Skin of body (tissue), 2 donors: Measurements from ENCODE around the gene PID1. TPM values are rescaled to one million over a fixed set of nuclear protein-coding genes. Genes with fewer than 3 reads are reported as not detected.

Experiments
- DNase-seq: peaks from one replicate; lab custom pipeline; 2025; lab: John Stamatoyannopoulos, UW
- total RNA-seq: library from RNA; depleted of rRNA; stranded (reverse); fragments of >200 nt; gene quantifications from one replicate; pipeline ENCODE4 v1.2.3, GENCODE V29; 2014

Gene PID1
- total RNA-seq, 1 donor from 2014 or later: 17.5 TPM

DNA sequence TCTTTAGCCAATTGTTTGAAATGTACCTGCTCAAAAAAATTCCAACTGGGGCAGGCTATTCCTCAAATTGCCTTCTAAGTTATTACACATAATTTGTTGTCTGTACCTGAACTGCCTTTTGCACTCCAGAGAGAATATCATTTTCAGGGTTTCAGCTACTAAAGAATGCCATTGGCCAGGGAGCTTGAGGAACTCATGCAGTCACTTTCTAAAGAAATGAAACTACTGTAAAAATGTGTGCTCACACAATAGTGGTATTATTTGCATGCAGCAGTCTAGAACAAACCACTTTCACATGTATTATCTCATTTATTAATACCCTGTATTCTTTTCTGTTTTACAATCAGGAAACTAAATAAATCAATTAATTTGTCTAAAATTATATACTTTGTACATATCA lies 152.2 kb downstream of the PID1 start:
- no peak for DNase-seq

DNA sequence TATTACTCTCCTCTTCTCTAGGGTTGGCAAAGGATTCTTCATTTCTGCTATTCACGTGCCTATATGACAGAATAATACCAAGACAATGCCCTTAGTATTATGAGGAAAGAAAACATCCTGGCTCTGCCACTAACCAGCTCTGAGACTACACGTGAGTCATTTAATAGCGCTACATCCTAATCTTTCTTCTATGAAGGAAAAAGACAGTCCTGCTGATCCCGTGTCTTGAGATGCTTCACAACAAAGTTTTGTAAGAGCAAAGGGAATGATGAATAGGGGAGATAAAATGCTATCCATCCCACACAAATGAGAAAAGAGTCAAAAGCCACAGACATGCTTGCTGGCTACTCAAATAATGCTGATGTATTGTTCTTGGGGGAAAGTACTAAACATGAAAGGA lies 152.8 kb downstream of the PID1 start:
- no peak for DNase-seq

DNA sequence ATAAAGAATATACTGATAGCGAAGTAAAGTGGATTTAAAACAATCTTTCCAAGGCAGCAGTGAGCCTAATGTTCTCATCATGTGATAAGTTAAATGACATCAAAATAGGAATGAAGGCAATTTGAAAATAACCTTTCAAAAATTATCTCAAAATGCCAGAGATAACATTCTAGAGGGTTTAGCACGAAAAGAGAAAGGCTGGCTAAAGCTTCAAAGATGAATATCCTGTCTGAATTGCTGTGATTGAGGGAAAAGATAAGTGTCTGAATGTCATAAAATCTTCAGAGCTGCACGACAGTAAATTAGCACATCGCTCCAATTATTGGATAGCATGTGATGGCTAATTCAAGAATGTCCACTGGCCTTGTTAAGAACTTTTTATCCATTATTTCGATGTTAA lies 159.3 kb downstream of the PID1 start:
- no peak for DNase-seq

DNA sequence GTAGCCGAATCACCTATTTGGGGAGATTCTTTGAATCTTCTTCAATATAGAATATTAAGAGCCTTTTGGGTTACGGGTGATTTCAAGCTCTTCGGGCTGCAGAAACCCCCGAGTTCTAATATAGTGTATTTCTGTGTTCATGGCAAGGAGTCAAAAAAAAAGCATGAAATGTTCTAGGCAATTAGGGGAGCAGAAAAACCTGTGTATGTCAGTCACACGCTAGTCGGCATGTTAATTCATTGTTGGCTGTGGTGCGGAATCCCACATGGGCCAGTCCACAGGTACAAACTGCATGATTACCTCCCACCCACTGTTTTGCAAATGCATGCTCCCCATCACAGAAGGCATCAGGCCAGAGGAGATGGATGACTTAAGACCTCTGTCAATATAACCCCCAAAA lies 161.9 kb downstream of the PID1 start:
- DNase-seq: no peak

DNA sequence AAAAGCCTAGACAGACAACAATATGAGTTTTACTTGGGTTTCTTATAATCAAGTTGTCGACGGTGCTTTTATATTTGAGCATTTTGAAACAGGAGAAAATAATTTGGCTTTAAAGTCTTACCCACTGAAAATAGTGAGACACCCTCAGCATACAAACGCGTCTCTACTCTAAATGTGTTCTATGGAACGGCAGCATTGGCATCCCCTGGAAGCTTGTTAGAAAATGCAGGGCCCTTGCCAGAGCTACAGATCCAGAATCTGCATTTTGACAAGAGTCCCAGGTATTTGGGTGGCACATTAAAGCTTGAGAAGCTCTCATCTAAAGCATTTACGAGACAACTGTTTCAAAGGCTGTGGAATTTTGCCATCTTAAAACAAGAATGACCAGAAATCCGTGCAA lies 163.5 kb downstream of the PID1 start:
- DNase-seq: no peak

DNA sequence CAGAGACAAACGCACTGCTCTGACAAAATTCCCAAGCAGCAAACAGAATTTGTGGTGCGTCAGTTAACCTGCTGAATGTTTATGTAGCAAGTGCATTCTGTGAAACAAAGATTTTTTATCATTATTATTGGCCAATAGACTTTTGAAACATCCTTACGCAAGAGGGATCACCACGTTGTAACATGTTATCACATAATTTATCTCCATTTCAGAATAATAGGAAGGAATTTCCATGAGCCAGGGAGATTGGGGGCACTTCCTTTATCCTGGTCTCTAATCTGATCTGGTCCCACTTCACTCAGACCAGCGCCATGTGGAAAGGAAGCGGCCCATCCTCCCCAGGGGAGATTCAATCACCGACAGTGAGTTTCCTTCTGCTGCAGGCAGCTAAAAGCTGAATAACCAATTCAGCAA lies 166.1 kb downstream of the PID1 start:
- no peak for DNase-seq

DNA sequence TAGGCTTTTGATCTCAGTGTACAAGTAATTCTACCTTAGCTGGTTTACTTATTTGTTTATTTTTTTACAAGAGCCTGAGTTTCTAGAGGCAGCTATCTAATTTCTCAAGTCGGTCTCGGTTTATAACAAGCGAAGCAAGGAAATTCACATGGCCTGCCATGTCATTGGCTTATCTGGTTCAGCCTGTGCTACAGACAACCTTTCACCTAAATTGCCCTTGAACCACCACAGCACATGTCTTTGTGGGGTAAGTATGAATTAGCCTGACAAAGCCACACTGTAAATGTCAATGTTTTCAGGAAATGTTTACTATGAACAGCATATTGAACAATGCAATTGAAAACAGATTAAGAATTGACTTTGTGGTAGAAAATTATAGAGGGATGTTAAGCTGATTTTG lies 167.1 kb downstream of the PID1 start:
- DNase-seq: no peak

DNA sequence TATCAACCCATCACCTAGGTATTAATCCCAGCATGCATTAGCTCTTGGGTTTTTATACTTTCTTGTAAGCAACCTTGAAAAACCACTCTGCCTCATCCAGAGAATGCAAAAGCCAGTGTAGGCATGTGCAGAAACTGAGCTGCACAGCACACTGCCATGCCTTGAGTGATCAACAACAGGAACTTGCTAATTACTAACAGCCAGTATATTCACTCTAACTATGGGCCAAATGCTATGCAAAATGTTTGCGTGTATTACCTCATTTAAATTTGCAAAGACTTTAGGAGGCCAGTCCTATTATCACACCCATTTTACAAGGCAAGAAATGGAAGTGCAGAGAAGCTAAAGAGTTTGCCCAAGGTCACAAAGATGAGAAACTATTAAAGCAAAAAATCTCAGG lies 169.8 kb downstream of the PID1 start:
- DNase-seq: no peak

DNA sequence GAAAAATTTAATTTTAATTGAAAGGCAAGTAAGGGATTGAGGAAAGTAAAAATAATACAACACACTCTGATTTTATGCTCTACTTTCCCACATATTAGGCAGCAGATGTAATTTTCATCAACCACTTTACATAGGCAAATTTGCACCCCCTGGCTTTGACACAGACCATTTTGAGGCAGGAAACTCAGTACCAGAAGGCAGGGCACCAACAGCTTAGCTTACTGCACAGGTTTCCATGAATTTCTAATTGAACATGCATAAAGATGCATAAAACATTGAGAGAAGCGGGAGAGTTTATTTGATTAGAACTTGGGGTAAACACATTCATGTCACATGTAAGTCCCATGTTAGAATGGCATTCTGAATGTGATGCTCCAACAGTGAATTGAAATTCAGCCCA lies 171.9 kb downstream of the PID1 start:
- no peak for DNase-seq

DNA sequence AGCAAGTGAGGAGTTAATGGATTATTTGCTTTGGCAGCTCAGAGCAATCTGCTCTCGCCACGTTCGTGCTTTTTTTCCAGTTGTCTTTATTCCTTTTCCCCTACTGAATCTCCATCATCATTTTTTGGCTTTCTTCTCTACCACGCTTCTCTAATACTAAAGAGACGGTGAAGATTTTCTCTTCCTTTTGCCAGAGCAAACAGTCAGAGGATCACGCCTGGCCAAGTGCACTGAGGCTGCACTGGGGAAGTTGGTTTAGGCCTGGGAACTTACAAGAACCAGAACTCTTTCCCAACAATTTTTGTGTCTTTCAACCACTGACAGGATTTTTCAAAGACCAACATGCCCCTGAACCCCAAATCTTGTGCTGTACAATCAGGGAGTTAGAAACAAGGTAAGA lies 172.3 kb downstream of the PID1 start:
- no peak for DNase-seq

DNA sequence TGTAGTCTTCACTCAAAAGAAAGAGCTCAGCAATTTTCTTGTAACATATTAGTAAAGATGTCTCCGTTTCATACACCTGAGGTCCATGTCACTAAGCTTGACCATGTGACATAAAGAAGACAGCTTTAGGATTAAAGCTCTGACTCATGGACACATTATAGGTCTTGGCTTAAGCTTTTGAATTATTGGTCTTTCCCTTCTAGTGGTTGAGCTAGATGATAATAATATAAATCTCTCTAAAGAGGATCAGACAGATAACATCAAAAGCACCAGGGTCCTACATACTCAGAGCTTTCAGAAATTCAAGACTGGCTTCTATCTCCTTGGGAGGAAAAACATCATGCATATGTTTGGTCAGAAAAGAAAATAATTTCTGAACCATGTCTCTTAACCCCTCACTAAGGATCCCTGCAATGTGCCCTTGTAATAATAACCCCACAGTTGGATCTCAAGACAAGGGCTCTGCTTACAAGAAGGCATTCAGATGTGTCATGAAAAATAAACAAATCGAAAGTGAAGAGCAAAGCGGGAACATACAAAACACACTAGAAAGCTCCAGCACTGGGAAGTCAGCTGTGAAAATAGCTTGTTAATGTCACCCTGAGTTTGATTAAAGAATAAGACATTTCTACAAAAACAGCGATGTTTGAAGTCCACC lies 174.5 kb downstream of the PID1 start:
- DNase-seq: no peak

DNA sequence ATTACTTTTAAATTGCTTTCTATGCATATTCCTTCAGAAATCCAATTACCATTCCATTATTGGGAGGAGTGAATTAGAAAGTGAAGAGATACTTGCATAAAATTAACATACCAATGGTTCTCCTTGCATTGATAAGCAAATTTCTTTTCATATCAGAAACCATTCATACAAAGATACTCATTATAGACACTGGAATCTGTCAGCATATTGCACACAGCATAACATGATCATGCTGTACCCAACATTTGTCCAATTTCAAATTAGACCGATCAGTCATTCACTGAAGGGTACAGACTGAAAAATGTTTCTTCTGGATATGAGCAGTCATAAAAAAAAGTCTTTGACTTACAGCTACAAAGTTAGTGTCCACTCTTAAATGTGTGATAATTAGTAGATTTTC lies 175.6 kb downstream of the PID1 start:
- DNase-seq: no peak

DNA sequence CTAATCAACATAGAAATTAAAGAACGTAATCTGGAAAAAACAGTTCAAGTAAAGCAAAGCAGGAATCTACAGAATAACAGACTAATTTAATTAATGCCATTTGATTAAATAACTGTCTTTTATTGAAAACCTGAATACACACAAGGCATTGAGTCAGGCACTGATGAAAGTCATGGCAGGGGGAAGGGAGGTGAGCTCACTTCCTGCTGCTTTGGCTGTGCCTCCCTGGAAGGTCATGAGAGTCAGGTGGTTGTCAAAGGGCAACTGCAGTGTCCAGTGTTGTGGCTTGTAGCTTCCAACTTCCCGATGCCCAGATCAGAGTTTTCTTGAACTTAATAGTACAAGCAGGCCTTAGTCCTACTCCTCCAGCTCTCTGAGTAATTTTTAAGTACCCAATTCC lies 180.9 kb downstream of the PID1 start:
- DNase-seq: no peak

DNA sequence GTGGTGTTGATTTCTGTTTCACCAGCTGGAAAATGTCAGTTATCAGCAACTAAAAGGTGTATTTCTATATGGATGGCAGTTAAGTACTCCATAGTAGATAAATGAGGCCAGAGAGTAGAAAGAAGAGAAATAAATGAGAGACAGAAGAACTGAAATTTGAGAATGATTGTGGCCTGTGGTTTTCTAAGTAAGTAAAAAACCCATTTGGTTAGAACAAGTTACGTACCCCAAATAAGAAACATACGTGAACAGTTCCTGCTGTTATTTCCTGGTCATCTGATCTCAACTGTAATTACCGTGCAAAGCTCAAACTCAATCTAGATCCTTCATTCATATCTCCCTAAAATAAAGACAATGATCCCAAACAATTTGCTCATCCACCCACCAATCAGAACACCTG lies 181.3 kb downstream of the PID1 start:
- DNase-seq: peak; percentile 64

DNA sequence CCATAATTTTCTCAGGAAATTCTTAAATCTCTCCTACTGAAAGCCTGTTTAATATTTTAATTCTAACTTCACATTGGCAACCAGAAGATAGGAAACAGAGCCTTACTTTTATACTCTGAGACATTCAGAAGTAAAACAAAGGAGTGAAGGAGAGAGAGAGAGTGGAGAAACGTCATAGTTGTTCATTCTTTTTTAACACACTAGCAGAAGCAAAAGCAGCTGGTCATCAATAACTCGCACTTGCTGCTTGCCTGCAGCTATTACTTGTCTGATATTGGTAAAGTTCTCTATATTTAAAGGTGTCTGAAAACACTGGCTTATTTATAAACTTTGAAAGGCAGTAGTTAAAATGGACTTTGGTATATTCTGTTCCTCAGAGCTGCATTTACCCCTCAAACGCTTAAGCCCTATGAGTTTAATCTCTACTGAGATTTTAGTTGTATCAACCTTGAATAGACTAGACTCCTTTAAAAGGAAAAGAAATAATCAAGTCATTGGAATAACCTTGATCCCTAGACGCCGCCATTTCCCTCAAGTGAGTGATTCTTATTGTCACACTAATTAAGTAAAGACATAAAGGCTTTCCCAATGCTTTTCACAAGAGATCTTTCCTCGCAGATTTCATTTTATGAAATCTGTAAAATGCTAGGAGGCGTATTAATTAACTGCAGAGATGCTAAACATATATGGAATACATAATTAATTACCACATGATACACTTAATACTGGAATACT lies 182.0 kb downstream of the PID1 start:
- no peak for DNase-seq

DNA sequence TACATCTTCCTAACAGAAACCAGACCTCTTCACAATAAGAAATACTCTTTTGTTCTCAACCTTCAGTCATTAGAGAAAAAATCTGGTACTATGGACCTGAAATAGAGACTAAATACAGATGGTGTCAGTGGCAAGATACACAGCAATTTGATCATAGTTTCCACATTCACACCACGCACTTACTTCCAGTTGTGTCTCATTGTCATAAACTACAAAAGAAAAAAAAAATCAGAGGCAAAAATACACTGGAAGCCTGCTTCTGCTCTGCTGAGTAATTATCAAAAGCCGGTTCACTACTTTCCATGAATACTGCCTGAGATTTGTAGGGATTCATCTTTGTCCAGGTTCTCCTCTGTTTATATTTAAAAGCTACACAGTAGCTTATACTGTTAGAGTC lies 182.6 kb downstream of the PID1 start:
- peak; percentile 61 for DNase-seq

DNA sequence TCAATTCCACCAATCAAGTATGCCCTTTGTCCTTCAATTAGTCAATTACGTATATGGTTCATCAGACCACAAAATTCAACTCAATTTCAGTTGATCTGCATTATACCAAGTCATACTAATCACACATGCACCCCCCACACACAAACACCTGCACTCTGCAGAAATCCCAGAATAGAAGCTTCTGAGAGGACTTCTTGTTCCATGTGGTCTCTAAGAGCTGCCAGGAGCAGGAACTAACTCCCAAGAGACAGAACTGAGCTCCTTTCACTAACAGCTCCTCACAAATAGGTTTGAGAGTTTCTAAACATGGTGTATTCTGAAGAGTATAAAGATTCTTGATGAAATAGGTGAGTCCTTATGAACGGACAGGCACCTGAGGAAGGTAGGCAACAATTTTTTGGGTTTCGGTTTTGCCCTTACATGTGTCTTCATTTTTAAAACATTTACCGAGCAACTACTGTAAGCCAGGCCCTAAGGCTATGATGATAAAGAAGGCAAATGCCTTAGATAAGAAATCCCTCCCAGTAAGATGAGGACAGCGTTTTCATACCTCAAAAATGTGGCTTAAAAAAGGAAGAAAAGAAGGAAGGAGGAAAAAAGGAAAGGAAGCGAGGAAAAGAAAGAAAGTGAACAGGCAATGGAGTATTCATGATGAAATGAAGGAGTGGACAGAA lies 183.1 kb downstream of the PID1 start:
- DNase-seq: no peak

DNA sequence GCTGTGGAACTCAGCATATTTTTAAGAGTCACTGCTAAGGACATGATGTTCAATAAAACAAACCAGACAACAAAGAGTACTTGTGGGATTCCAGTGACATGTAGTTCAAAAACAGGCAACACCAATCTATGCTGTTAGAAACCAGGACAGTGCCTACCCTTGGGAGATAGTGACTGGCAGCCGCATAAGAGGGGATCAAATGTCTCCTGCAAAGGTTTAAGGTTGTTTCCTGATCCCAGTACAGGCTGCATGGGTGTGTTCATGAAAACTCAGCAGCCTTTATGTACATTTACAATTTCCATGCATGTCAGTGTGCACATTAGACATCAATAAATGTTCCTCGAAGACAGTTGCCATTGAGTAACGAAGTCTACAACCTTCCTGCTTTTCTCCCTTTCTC lies 183.8 kb downstream of the PID1 start:
- no peak for DNase-seq

DNA sequence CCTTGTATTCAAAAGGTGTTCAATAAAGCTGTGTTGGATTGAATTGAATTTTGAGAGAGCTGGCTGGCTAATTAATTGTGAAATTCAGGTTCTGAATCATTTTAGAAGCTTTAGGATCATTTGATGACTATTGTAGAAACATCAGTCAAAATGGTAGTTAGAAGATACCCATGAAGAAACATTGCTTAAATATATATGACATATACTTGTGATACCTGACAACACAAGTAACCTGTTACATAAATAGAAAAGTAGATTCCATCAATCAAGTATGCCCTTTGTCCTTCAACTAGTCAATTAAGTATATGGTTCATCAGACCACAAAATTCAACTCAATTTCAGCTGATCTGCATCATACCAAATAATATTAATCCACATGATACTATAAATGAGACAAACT lies 185.6 kb downstream of the PID1 start:
- DNase-seq: no peak

DNA sequence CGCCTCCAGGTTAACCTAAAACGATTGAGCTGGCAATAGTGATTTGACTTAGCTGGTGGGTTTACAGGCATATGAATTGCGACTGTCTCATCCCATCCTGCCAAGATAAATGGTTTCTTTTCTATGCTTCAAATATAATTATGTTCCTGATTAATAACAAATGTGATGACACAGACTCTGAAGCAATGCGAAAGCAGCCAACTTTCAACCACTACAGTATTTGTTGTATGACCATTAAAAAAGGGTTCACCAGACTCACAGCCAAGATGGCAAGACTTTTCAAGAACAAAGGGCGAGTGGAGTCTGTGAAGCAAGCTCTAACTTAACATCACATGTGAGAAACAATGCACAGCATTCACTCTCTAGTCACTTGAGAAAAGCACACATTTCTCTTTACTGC lies 186.6 kb downstream of the PID1 start:
- DNase-seq: peak; percentile 96

DNA sequence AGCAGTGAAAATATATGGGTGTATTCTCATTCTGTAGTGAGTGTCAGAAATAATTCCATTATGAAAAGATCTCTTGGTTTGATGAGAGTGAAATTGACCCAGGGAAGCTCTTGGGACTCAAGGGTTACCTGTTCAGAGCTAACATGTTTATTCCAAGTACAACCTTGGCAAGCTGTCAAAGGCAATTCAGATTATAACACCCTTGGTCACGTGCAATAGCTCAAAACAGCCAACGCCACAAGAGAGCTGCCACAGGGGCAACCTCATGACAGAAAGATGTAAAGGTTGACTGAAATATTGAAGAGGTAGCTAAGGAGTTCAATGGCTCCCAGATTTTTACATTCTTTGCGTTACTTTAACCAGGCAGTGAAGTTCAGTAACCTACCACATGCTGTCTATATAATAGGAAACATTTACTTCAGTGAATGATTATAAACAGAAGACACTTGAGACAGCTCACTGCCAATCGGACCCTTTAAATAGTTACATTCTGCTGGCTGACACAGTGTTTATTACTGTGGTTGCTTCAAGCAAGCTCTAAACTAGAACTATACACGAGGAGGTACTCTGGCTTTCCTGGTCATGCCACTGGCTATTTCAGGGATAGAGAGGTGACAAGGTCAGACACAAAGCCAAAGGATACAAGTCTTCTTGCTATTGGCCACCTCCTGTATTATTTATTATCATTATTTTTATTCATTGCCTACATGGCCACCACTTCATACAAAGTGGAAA lies 187.3 kb downstream of the PID1 start:
- DNase-seq: peak; percentile 89

DNA sequence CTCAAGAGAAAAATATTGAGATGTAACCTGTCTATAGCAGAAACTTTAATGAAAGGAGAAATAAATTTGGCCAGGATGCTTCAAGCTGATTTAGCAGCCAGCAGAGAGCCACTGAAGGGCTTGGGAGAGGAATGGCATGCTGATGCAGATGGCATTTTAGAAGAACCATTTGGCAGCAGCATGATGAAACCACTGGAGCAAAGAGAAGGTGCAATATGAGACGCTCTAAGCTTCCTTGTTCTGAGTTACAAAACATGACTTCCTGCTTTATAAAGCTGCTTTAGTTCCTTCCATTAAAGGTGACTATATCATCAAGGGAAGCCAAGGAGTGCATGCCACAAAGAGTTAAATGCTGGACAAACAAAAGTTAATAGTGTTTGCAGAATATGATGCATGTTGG lies 189.7 kb downstream of the PID1 start:
- DNase-seq: no peak
